NCI-H2171 treated with DMSO at 0.1 percent for 48 hours (cell line): Measurements from ENCODE around the gene FXN.
"Not testable (repeated sequence)": the region's sequence is repeated elsewhere in the genome, so short reads cannot be mapped to it uniquely, and the experiment has no call there.

ENCODE experiments used
- DNase-seq: peaks from one replicate; lab custom pipeline; 2025; lab: John Stamatoyannopoulos, UW

Gene FXN

DNA sequence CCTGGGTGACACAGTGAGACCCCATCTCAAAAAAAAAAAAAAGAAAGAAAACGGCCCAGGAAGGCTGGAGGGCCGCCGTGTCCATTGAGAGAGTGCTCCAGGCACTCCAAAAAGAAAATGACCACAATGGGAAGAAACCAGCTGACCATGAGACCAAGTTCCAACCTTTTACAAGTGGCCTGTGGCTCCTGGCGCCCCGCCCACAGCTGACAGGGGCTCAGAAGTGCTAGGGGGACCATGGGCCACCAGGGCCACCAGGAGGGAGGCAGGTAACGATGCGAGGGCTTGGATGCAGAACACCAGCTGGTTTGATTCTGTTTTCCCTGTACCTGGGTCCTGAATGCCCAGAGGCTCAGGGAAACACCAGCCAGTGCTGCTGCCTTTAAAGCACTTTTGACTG lies 34.6 kb downstream of the FXN start:
- DNase-seq, result no peak

DNA sequence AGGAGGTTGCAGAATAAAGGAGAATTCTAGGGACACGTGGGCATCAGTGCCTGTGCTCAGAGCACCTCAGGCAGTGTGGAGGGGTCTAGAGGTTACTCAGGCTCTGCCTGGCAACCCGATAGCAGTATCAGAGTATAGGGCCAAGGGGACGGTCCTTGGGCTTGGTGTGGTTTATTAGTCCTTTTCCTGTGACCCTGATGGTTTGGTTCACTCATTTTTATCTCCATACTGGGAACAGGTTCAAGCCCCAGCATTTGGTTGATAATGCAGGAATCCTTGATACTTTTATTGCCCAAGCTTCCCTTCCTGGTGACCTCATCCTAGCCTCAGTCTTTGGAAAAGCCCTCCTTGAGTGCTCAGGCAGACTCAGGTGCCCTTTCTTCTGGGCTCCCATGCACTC lies 35.5 kb downstream of the FXN start:
- no peak for DNase-seq

GRCh38 chr9:69073103-69073502 lies 37.6 kb downstream of the FXN start:
- DNase-seq, result no peak

DNA sequence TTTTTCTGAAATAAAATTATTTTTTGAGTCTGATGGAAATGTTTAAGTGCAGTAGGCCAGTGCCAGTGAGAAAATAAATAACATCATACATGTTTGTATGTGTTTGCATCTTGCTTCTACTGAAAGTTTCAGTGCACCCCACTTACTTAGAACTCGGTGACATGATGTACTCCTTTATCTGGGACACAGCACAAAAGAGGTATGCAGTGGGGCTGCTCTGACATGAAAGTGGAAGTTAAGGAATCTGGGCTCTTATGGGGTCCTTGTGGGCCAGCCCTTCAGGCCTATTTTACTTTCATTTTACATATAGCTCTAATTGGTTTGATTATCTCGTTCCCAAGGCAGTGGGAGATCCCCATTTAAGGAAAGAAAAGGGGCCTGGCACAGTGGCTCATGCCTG lies 39.2 kb downstream of the FXN start:
- DNase-seq, result no peak

DNA sequence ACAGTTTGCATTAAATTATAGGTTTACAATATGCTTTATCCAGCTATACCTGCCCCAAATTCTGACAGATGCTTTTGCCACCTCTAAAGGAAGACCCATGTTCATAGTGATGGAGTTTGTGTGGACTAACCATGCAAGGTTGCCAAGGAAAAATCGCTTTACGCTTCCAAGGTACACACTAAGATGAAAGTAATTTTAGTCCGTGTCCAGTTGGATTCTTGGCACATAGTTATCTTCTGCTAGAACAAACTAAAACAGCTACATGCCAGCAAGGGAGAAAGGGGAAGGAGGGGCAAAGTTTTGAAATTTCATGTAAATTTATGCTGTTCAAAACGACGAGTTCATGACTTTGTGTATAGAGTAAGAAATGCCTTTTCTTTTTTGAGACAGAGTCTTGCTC lies 41.0 kb downstream of the FXN start:
- no peak for DNase-seq

DNA sequence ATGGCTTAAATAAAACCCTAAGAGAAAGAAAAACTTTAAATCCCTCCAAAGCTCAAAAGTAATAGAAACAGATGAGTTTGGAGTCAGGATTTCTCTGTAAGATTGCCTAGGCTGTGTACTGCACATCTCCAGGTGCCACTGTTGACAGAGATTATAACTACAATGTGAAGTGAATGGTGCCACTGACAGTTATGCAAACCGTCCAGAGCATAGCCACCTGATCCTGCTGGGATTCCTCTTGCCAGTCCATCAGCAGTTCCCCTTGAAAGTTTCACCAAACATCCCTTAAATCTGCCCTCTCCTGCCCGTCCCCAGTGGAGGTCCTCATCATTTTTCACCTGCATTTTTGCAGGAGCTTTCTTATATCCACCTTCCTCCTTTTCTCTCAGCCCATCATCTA lies 42.5 kb downstream of the FXN start:
- DNase-seq, result no peak

DNA sequence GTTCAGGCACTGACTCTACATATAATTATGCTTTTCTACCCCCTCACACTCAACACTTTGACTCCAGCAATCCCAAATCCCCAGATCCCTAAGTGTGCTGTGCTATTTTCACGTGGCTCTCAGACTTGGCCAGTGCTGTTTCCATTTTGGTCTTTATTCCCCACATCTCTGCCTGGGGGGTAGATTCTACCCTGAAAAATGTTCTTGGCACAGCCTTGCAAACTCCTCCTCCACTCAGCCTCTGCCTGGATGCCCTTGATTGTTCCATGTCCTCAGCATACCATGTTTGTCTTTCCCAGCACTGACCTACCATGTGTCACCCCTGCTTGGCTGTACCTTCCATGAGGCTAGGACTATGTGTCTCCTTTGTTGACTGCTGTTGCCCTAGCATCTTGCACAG lies 43.0 kb downstream of the FXN start:
- no peak for DNase-seq

GRCh38 chr9:69079186-69079585 lies 43.6 kb downstream of the FXN start:
- DNase-seq, result no peak

DNA sequence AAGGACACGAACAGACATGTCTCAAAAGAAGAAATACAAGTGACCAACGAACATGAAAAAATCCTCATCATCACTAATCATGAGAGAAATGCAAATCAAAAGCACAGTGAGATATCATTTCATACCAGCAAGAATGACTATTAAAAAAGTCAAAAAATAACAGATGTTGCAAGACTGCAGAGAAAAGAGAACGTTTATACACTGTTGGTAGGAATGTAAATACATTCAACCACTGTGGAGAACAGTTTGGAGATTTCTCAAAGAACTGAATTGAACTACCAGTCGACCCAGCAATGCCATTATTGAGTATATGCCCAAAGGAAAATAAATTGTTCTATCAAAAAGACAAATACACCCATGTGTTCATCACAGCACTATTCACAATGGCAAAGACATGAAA lies 45.7 kb downstream of the FXN start:
- no peak for DNase-seq

GRCh38 chr9:69083321-69083720 lies 47.8 kb downstream of the FXN start:
- DNase-seq, result no peak

GRCh38 chr9:69085569-69086283 lies 50.2 kb downstream of the FXN start:
- DNase-seq, result no peak

- DNase-seq, result no peak
Measured at GRCh38 chr9:69086312-69086711, 50.8 kb downstream of the FXN start.

DNA sequence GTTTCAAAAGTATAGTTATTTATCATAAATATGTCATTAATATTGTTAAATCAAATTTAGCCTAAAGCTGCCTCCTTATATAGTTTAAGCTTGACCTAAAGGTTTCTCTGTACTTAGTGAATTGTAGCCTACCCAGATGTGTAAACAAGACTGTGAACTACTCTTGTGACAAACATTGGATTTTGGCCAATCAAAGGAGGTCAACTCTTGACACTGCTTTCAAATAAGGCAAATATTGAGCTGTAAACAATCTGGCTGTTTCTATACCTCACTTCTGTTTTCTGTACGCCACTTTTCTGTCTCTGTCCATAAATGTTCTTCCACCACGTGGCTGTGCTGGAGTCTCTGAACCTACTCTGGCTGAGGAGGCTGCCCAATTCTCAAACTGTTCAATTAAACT lies 51.2 kb downstream of the FXN start:
- no peak for DNase-seq

DNA sequence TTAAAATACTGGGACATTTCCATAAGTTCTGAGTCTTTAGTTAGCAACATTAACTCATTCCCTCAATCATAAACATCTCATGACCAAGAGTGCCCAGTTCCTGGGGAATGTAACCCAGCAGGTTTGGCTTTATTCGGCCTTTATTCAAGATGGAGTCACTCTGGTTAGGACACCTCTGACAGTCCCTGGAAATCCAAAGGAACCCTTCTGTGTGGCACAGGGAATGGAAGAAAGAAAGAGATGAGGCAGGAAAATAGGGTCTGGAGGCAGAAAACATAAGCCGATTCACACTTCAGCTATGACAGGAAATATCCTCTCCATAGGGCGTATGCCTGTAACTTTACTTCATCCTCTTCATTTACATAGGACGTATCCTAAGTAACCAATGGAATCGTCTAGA lies 53.5 kb downstream of the FXN start:
- no peak for DNase-seq

DNA sequence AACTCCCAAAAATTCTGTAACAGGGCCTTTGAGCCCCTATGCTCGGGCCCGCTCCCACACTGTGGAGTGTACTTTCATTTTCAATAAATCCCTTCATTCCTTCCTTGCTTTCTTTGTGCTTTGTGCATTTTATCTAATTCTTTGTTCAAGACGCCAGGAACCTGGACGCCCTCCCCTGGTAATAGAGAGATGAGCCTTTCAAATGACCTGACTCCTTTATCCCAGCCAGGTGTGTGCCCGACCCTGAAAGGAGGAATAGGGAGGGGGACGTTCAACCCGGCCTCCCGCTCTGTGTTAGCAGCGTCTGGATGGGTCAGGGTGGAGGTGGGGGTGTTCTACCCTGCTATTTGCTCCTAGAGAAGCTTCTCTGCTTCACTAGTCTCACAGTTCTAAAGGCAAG lies 53.9 kb downstream of the FXN start:
- no peak for DNase-seq

DNA sequence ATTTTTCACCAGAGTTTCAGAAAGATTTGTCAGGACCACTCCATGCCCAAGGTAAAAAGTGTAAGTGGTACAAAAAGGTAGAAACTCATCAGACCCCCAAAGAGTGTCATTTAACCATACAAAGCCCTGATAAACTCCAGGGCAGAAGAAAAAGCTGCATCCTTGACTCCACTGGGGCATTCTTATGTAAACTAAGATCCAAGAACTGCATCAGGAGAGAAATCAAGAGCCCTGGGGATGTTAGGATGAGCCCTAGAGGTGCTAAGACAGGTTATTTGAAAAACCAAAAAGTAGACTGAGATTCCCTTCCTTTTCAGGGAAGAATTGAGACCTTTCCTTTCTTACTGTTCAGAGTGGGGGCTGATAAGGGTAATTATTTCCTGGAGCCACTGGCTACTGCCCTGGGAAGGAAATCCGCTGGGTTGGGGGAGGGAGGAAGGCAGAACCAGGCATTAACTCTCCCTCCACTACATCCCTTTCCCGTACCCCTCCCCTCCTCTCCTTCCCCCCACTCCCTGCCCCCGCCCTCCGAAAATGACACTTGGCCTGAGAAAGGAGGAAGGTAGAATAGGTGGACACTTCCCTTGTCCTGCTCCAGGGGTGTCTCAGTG lies 54.7 kb downstream of the FXN start:
- no peak for DNase-seq

DNA sequence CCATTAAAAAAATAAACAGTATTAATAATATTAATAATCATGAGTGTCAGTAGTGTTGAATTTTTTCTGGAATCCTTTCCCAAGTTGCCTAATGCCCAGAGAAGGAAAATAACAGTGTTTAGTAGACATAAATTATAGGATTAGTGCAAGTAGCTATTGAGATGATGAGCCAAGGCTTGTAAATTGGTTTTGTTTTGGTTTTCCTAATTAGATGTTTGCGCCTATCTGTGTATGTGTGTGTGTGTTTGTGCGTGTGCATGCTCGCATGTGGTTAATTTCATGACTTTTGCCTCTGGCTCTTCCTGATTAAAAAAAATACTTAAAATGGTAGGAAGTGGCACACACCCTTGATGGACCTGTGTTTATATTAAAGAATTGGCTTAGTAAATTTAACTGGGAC lies 55.4 kb downstream of the FXN start:
- DNase-seq, result no peak

DNA sequence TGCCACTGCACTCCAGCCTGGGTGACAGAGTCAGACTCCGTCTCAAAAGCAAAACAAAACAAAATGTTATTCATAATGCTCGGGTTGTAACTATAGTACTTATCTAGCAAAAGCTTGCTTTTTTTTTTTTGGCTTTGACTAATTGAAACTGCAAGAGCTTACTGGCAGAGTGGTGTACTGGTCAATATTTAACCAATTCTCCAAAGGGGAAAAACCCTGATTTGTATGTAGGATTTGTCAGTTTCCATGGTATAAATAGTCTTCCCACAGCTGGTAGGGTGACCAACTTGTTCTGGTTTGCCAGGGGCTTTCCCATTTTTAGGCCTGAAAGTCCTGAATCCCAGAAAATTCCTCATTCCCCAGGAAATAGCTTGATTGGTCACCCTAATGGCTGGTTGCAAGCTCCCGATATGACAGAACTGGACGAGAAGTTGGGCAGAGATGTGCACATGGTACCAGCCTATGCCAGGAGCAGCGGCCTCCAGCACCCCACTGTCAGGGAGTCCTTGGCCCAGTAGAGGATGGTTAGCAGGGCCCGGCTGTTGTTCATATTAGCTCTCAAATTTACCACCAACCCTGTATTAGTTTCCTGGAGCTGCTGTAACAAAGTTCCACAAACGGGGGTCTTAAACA lies 58.0 kb downstream of the FXN start:
- DNase-seq, result no peak

- DNase-seq, result not testable (repeated sequence)
Measured at GRCh38 chr9:69094361-69095135, 59.0 kb downstream of the FXN start.

- no peak for DNase-seq
Measured at GRCh38 chr9:69097064-69097463, 61.5 kb downstream of the FXN start.

- no peak for DNase-seq
Measured at GRCh38 chr9:69097923-69098593, 62.5 kb downstream of the FXN start.

GRCh38 chr9:69103348-69103996 lies 67.9 kb downstream of the FXN start:
- DNase-seq, result not testable (repeated sequence)
